NCI-H2029 (cell line): Measurements from ENCODE around the gene WDR64.

ENCODE experiments used
- DNase-seq: peaks from one replicate; lab custom pipeline; 2025; lab: John Stamatoyannopoulos, UW

The WDR64 gene

GRCh38 chr1:241738284-241739078 lies 86.4 kb downstream of the WDR64 start:
- no peak for DNase-seq

DNA sequence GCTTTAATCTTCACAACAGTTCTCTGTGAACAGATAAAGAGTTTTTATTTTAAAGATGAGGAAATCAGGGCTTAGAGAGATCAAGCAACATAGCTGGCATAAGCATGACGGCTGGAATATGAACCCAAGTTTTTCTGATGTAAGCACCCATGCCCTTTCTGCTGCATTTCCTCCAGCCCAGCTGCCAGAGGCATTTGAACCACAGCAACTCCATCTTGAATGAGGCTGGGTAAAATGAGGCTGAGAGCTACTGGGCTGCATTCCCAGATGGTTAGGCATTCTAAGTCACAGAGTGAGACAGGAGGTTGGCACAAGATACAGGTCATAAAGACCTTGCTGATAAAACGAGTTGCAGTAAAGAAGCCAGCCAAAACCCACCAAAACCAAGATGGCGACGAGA lies 90.0 kb downstream of the WDR64 start:
- no peak for DNase-seq

DNA sequence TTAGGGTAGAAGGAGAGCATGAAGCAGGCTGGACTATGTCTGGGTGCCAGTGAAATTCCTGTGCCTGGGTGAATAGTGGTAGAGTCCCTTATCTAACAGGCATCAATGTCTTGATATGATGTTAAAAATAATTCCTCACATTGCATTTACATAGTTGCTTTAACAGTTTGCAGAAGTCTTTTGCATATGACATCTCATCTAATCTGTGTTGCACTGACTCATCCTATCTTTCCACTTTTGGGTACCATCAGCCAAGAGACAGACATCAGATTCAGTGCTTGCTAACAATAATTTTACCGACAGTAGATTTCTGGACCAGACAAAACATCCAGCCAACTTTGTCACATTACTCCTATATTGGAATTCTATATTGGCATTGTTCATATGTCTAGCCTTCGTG lies 92.5 kb downstream of the WDR64 start:
- no peak for DNase-seq

GRCh38 chr1:241747992-241748391 lies 95.9 kb downstream of the WDR64 start:
- no peak for DNase-seq

DNA sequence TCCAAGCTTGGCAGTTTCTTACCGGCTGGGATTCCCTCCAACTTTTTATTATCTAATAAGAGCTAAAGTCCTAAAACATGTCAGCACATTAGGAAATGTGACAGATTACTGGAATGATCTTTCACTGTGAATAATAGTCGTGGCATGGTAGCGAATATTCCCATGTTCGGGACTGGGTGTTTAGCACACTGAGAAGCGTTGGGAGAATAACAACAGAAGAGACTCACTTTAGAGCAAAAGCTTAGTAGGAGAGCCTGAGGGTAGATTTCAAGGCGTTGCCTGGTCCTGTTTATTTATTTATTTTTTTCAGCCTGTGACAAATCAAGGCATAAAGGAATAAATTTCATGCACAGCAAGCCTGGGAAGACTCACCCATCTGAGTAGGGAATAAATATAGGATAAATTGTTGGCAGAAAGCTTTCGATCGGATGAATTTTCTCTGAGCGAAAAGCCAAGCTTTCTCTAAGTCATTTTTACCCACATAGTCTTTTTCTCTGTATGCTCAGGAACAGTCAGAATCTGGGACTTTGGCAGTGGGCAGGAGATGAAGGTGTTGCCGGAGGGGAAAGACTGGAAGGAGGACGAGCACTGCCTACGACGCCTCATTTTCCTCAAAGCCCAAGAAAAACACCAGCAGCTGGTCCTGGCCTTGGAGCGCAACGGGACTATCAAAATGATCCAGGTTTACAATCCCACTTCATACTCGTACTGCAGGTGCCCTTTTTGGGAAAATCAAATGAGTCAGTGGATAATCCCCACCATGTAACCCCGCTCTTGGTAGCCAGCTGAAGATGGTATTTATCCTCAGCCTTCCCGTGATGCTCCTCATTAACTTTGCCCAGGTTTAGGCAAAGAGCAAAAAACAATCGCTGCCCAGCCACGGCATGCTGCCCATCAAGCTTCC lies 97.2 kb downstream of the WDR64 start:
- DNase-seq: no peak

DNA sequence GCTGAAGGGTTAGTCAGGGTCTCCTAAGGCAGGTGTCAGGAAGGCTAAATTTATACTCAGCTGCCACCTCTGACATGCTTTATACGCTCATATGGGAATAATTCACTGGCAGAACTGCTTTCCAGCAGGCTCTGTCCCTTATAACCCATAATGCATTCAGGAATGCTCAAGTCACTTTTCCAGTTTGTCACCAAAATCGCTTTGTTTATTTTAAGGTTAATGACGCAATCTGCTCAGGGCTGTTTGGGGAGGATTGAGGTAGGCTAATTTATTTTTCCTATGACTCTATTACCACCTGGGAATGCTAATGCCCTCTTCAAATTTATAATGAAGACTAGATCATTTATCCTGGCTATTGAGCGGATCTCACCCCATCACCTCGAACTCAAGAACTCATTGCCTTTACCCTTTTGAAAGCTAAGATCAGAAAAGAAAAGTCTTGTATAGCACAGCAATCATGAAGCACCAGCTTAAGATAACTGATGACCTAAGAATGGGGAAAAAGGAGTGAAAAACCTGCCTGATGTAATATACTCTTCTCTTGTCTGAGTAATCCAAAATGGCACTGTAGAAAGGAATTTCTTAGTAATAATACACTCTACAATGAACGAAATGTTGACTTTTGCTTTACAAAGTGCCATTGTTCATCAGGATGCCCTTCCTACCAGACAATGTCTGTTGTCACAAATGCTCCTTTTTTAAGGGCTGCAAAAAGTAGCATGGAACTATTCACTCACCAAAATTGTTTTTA lies 98.0 kb downstream of the WDR64 start:
- no peak for DNase-seq

DNA sequence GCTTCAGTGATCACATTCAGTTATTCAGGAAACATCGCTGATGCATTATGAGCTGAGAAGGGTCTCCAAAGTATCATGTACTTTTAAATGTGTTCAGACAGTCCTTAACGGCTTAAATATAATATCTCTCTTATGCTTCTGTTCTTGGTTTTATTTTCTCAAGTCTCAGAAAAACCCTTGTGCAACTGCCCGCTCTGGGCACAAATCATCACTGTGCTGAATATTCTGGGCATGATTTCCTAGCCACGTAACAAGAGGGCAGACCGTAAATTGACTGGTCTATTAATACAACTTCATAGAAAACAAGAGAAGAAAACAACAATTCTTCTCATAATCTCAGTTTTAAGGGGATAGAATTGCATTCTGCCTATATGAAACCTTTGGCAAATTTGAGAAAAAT lies 99.4 kb downstream of the WDR64 start:
- DNase-seq: no peak

DNA sequence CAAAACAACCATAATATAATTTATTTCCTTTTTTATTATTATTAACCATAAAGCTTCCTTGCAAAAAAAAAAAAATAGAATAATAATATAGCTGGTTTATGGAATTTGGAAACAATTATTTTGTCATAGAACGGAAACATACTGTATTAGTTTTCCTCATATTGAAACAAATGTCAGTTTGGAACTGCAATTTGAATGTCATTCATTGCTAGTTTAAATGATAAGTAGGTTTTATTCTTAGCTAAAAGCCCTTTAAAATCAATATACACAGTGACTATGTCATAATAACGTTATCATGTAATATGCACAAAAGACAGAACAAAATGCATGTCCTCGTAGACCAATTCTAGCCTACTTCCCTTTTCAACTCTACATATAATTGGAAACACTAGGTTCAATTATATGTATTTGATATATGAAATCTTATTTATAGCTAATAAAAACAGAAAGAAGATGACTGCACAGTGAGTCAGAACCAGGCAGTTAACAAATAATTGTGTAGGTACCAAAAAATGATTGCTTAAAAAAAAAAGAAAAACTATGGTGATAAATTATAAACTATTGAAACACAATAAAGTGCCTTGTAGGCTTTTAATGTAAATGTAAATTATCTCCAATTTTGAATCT lies 110.7 kb downstream of the WDR64 start:
- DNase-seq: no peak

DNA sequence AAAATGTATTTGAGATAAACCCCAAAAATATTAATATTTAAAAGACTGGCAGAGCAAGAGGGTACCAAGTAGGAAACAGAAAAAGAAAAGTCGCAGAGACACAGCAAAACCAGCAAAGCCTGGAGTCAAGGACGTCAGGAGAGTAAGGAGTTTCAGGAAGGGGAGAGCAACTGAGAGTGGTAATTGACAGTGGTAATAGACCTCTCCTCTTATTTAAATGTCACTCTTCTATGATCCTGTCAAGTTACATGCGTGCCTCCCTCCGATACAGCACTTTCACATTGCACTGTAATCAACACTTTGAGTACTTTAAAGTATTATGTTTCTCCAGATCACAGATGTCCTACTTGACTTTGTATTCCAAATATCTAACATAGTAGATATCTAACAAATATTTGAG lies 113.3 kb downstream of the WDR64 start:
- DNase-seq: no peak

- DNase-seq: no peak
Measured at GRCh38 chr1:241767737-241768136, 115.7 kb downstream of the WDR64 start.

GRCh38 chr1:241770115-241770514 lies 118.0 kb downstream of the WDR64 start:
- no peak for DNase-seq

- DNase-seq: no peak
Measured at GRCh38 chr1:241771117-241771516, 119.0 kb downstream of the WDR64 start.

DNA sequence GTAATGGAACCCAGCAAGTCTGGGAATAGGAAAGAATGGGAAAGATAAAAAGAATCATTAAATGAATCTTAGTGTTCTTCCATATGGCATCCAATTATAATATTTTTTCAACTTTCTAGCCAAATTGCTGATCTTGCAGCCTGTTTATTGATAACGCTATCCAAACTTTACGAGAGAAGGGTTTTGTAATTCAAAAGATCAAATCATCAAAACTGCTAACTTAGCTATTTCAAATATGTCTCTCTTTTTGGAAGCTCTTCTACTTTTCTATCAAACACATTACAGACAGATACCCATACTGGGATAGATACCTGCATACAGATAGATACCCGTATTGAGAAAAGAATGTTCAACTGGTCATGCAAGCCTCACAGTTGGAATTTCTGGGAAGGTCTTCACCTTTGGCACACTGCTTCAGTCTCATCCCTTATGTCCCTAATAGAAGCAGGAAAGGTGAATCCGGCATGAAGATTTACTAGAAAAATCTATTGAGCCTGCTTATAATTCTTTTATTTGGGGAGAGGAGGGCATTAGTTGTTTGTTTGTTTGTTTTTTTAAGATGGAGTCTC lies 120.9 kb downstream of the WDR64 start:
- no peak for DNase-seq

- no peak for DNase-seq
Measured at GRCh38 chr1:241773991-241774390, 121.9 kb downstream of the WDR64 start.

- no peak for DNase-seq
Measured at GRCh38 chr1:241775021-241775420, 122.9 kb downstream of the WDR64 start.

- no peak for DNase-seq
Measured at GRCh38 chr1:241776911-241777310, 124.8 kb downstream of the WDR64 start.

GRCh38 chr1:241778117-241778516 lies 126.0 kb downstream of the WDR64 start:
- DNase-seq: no peak

GRCh38 chr1:241779897-241780296 lies 127.8 kb downstream of the WDR64 start:
- DNase-seq: no peak

DNA sequence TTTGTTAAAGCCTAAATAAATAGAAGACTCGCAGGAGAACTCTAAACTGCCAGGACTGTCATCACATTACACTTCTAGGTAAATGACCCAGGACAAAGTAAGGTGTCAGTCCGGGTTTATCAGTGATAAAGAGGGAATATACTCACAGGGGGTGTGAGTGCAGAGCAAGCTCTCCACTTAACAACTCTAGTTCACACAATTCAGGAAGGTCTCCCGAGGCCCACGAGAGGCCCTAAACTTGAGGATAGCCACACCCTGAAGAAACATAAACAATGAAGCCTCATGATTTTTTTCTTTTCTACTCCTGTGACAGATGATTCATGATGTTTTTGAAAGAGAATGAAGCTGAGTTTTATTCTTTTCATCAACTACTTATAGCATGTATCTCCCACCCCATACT lies 130.3 kb downstream of the WDR64 start:
- DNase-seq: no peak

GRCh38 chr1:241787691-241788090 lies 135.6 kb downstream of the WDR64 start:
- no peak for DNase-seq

DNA sequence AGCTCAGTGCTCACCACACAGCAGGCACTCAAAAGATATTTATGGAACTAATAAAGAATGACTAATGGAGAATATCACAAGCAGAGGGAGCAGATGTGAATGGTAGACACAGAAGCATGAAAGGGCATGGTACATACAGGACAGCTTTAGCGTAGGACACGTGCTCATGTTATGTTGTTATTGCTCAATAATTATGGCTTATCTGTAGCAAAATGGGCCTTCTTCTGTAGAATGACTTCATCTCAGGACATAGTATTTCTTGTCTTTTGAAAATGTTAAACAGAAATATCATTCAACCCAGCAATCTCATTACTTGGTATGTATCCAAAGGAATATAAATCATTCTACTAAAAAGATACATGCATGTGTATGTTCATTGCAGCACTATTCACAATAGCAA lies 137.0 kb downstream of the WDR64 start:
- DNase-seq: no peak

- no peak for DNase-seq
Measured at GRCh38 chr1:241799416-241799815, 147.3 kb downstream of the WDR64 start.
